Gastrocnemius medialis (tissue), 4 donors: ENCODE data around the gene MC1R. TPM values are rescaled to one million over a fixed set of nuclear protein-coding genes. Genes with fewer than 3 reads are reported as not detected.

Experiments
- ATAC-seq, 2 donors: fragments of 150-250 bp; one replicate each; pipeline ENCODE4 v1.9.1; 2016
- DNase-seq, 2 donors: peaks; one replicate each; pipeline ENCODE4 v3.0.0-alpha.2; 2019
- H3K27ac ChIP-seq, 4 donors: fragments of 200-600 bp; sonication (generic); 1 replicate in 1 of 4; 2 replicates in 3 of 4; pipeline ENCODE4 v1.5.1; 2016 to 2018; ENCODE audit warnings: mild to moderate bottlenecking in 2 of 4, moderate library complexity in 1 of 4
- H3K27me3 ChIP-seq, 3 donors: fragments of 200-600 bp; sonication (generic) in 2 of 3; 1 replicate in 1 of 3; 2 replicates in 2 of 3; pipeline versions ENCODE4 v1.5.1 to v1.6.0; 2016 to 2019; ENCODE audit warnings: mild to moderate bottlenecking in 1 of 3, moderate library complexity in 1 of 3
- H3K36me3 ChIP-seq, 2 donors: fragments of 200-600 bp; sonication (generic) in 1 of 2; one replicate each; pipeline ENCODE4 v1.5.1; 2017 to 2018
- H3K4me1 ChIP-seq, 2 donors: fragments of 200-600 bp; sonication (generic) in 1 of 2; one replicate each; pipeline ENCODE4 v1.5.1; 2016 to 2017; ENCODE audit warnings: mild to moderate bottlenecking in 2 of 2
- H3K4me3 ChIP-seq, 4 donors: fragments of 200-600 bp; sonication (generic) in 3 of 4; 1 replicate in 1 of 4; 2 replicates in 3 of 4; pipeline ENCODE4 v1.5.1; 2016 to 2019; ENCODE audit warnings: mild to moderate bottlenecking in 2 of 4
- H3K9me3 ChIP-seq, 3 donors: fragments of 200-600 bp; sonication (generic) in 2 of 3; 1 replicate in 1 of 3; 2 replicates in 2 of 3; pipeline ENCODE4 v1.5.1; 2016 to 2019
- POLR2A ChIP-seq, 2 donors: fragments of 450-650 bp; IDR thresholded peaks; one replicate each; pipeline ENCODE4 v1.6.1; 2017; ENCODE audit warnings: antibody characterized with exemption in 2 of 2, mild to moderate bottlenecking in 2 of 2, moderate library complexity in 2 of 2
- in situ Hi-C, 4 donors: fragments of 200-750 bp; cut with MboI; loops; one replicate each; pipeline versions ENCODE4 v1.15.0 to v1.8.0; 2017; ENCODE audit warnings: low sequenced_read_pairs in 4 of 4
- intact Hi-C: fragments of 100-400 bp; cut with DNase I; formaldehyde crosslinking; loops from one replicate; pipeline ENCODE4 v1.15.1; 2023; ENCODE audit warnings: low total_unique reads
- total RNA-seq, 4 donors: library from RNA; depleted of rRNA; stranded (reverse); fragments of >200 nt; gene quantifications; one replicate each; pipeline versions ENCODE4 v1.1.0 to v1.2.3, GENCODE V29; 2016
- TF ChIP-seq, protein P1 (sequence below), 5 experiments: fragments of 450-650 bp in 3 of 5; fragments of 200-600 bp in 2 of 5; sonication (generic) in 2 of 5; IDR thresholded peaks in 4 of 5; conservative IDR thresholded peaks in 1 of 5; 1 replicate in 4 of 5; 2 replicates in 1 of 5; pipeline ENCODE4 v1.5.1; 2016 to 2019; ENCODE audit warnings: antibody characterized with exemption in 5 of 5, mild to moderate bottlenecking in 3 of 5, moderate library complexity in 3 of 5

The MC1R gene
- total RNA-seq, 4 donors from 2014 or later: 0.33 to 1.8 (median 0.92) TPM

DNA sequence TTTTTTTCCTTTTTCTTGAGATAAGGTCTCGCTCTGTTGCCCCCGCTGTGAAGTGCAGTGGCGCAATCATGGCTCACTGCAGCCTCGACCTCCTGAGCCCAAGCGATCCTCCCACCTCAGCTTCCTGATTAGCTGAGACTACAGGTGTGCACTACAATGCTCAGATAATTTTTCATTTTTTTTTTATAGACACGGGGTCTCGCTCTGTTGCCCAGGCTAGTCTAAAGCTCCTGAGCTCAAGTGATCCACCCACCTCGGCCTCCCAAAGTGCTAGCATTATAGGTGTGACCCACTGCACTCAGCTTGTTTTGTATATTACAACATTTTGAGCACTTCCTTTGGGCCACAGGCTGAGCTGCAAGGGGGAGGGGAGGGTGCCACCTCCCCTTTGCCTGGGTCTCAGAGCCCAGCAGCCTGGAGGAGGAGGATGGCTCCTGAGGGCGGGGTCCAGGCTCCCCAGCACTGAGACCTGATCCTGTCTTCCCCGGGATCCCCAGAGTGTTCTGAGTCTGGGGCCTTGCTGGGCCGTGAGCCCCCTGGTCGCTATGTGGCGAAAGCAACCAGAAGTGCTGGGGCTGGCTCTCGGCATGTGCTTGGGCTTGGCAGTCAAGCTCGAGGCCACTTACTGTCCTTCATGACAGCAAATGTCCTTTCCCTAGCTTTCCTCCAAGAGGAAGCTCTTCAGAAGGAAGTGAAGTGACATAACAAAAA lies 38.0 kb downstream of the MC1R start:
- no peaks in the 10 kb centered on the region for H3K9me3 ChIP-seq
- no peak for DNase-seq
- H3K36me3 ChIP-seq: peaks cover 0 to 39% of the 10 kb centered on the region in 2 donors
- no peaks in the 10 kb centered on the region for H3K27me3 ChIP-seq
- no peak for TF ChIP-seq POLR2A (IDR thresholded peaks at IDR 0.05)
- TF ChIP-seq, protein P1, sequence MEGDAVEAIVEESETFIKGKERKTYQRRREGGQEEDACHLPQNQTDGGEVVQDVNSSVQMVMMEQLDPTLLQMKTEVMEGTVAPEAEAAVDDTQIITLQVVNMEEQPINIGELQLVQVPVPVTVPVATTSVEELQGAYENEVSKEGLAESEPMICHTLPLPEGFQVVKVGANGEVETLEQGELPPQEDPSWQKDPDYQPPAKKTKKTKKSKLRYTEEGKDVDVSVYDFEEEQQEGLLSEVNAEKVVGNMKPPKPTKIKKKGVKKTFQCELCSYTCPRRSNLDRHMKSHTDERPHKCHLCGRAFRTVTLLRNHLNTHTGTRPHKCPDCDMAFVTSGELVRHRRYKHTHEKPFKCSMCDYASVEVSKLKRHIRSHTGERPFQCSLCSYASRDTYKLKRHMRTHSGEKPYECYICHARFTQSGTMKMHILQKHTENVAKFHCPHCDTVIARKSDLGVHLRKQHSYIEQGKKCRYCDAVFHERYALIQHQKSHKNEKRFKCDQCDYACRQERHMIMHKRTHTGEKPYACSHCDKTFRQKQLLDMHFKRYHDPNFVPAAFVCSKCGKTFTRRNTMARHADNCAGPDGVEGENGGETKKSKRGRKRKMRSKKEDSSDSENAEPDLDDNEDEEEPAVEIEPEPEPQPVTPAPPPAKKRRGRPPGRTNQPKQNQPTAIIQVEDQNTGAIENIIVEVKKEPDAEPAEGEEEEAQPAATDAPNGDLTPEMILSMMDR (IDR thresholded peaks at IDR 0.05 in 4 of 5, conservative IDR thresholded peaks at IDR 0.05 in 1 of 5): no peak
- ATAC-seq: no peak
- H3K27ac ChIP-seq: no peak overlapping the region
- intact Hi-C loops (no loop called here), in situ Hi-C loops (no loop called here)
- H3K4me1 ChIP-seq: no peaks in the 10 kb centered on the region
- peak overlapping the region in 1 of 4 donors; percentile 4 for H3K4me3 ChIP-seq

DNA sequence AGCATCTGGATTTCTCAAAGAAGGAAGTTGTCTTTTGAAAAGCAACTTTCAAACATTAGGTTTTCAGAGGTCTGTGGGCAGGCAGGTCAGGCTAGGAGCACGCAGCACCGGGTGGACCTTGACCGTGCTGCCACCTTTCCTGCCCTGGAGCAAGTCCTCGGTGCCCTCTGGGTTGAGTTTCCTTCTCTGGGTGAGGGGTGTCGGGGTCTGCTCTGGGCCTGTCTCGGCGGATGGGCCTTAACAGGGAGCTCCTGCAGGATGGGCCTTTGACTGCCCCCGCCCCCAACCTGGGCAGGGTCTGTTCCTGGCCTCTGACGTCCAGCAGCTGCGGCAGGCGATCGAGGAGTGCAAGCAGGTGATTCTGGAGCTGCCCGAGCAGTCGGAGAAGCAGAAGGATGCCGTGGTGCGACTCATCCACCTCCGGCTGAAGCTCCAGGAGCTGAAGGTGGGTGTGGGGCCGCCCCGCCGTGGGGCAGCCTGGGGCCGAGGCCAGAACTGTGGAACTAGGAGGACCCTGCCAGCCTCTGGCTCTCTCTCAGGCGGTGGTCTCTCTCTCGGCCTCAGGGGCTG lies 38.6 kb downstream of the MC1R start:
- no peak for TF ChIP-seq POLR2A (IDR thresholded peaks at IDR 0.05)
- Histone ChIP-seq H3K36me3 (peaks cover 0 to 40% of the 10 kb centered on the region in 2 donors), H3K27me3 (no peaks in the 10 kb centered on the region), H3K4me3 (peak overlapping the region in 1 of 4 donors; percentile 4), H3K9me3 (no peaks in the 10 kb centered on the region), H3K4me1 (no peaks in the 10 kb centered on the region), H3K27ac (no peak overlapping the region)
- in situ Hi-C loops (no loop called here), intact Hi-C loops (no loop called here)
- no peak for DNase-seq
- ATAC-seq: no peak

DNA sequence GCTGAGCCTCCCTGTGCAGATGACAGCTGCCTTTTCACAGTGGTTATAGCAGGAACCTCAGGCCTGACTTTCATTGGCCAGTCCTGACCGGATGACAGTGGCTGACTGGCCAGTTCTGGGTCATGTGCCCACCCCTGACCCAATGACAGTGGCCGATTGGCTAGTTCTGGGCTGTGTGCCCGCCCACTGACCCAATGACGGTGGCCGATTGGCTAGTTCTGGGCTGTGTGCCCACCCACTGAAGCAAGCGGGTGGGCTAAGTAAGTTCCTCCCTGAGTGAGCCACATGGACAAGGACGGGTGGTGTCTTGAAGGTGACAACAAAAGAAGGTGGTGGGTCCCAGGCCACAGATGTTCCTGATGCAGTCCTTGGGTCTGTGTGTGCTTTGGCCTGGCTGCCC lies 39.4 kb downstream of the MC1R start:
- Histone ChIP-seq H3K27me3 (no peaks in the 10 kb centered on the region), H3K4me3 (peak overlapping the region in 1 of 4 donors; percentile 4), H3K4me1 (no peaks in the 10 kb centered on the region), H3K36me3 (peaks cover 0 to 40% of the 10 kb centered on the region in 2 donors), H3K27ac (no peak overlapping the region), H3K9me3 (no peaks in the 10 kb centered on the region)
- in situ Hi-C loops: no loop called here
- TF ChIP-seq, protein P1 (IDR thresholded peaks at IDR 0.05 in 4 of 5, conservative IDR thresholded peaks at IDR 0.05 in 1 of 5): no peak
- no peak for TF ChIP-seq POLR2A (IDR thresholded peaks at IDR 0.05)
- ATAC-seq (peak; percentile 45 to 49), DNase-seq (no peak)
- intact Hi-C loops: no loop called here

DNA sequence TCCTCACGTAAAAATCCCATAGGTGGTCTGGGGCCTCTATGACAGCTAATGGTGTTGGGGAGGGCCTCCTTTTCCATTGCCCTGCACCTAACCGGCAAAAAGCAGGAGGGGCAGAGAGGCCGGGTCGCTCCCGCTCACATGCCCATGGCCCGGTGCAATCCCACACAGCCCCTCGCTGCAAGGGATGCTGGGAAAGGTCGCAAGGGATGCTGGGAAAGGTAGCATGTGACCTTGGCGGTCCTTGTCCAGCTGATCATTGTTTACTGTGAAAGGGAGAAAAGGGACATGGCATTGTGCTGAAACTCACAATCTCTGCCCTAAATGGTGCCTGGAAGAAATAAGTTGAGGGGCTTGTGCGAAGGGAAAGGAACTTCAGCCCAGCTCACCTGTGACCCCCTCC lies 39.9 kb downstream of the MC1R start:
- in situ Hi-C loops: no loop called here
- Histone ChIP-seq H3K4me1 (no peaks in the 10 kb centered on the region), H3K27ac (no peak overlapping the region), H3K9me3 (no peaks in the 10 kb centered on the region), H3K4me3 (no peak overlapping the region), H3K27me3 (no peaks in the 10 kb centered on the region), H3K36me3 (peaks cover 0 to 40% of the 10 kb centered on the region in 2 donors)
- TF ChIP-seq POLR2A (IDR thresholded peaks at IDR 0.05): no peak
- TF ChIP-seq, protein P1 (IDR thresholded peaks at IDR 0.05 in 4 of 5, conservative IDR thresholded peaks at IDR 0.05 in 1 of 5): no peak
- intact Hi-C loops: no loop called here
- no peak for DNase-seq
- ATAC-seq: no peak

DNA sequence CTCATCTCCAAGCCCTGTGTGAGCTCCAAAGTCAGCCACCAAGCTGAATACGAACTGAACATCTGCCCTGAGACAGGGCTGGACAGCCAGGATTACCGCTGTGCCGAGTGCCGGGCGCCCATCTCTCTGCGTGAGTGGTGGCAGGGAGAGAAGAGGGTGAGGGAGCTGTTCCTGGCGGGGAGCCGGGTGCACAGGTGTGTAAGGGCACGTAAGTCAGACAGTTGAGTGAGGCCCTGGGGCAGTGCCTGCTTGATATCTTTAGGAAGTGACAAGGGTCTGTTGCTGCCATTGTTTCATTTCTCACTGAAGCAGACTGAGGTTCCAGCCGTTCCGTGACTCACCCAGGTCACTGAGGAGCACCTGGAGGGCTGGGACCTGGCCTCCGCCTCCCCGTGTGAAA lies 42.3 kb downstream of the MC1R start:
- no peaks in the 10 kb centered on the region for H3K9me3 ChIP-seq
- no peaks in the 10 kb centered on the region for H3K4me1 ChIP-seq
- peaks cover 0 to 33% of the 10 kb centered on the region in 2 donors for H3K36me3 ChIP-seq
- no peaks in the 10 kb centered on the region for H3K27me3 ChIP-seq
- intact Hi-C loops: no loop called here
- no peak overlapping the region for H3K27ac ChIP-seq
- DNase-seq (no peak), ATAC-seq (no peak)
- no peak for TF ChIP-seq POLR2A (IDR thresholded peaks at IDR 0.05)
- TF ChIP-seq, protein P1 (IDR thresholded peaks at IDR 0.05 in 4 of 5, conservative IDR thresholded peaks at IDR 0.05 in 1 of 5): no peak
- H3K4me3 ChIP-seq: no peak overlapping the region
- in situ Hi-C loops: no loop called here
